ENCODE results near the gene PBX2. TPM values are rescaled to one million over a fixed set of nuclear protein-coding genes. Genes with fewer than 3 reads are reported as not detected.

PBX2 gene
- total RNA-seq, 1 experiment from 2014 or later: 84.0 TPM

DNA sequence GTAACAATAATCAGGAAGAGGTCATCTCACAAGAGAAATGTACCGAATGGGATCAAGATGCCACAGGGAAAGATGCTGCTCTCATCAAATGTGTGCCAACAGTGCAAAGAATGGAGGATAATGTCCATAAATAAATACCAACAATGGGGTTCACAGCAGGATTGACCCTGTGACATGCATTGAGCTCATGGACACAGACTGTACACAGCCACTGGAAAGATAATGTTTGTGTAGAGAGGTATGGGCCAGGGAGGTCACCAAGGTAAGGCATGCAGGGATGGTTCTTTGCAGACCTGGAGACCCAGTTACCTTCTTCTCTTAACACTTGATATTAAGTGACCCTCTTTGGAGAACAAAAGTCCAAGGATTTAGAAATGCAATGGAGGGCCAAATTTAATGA is 15.6 kb downstream of the PBX2 start:
- peak overlapping the region; percentile 97 for H3K4me3 ChIP-seq (ENCODE audit: low read depth, low read length, poor library complexity, severe bottlenecking)
- no peak for DNase-seq (ENCODE audit: low spot score)
- H3K4me1 ChIP-seq (ENCODE audit: insufficient read depth, low read length, poor library complexity, severe bottlenecking): peaks cover 22% of the 10 kb centered on the region
- H3K36me3 ChIP-seq (ENCODE audit: insufficient read depth, low read length, poor library complexity, severe bottlenecking): peaks cover 21% of the 10 kb centered on the region
- peak overlapping the region; percentile 97 for H3K27ac ChIP-seq (ENCODE audit: low read depth, low read length, poor library complexity, severe bottlenecking)
- no peaks in the 10 kb centered on the region for H3K9me3 ChIP-seq (ENCODE audit: low read depth, low read length, poor library complexity, severe bottlenecking)
- intact Hi-C loops (cut with micrococcal nuclease; ENCODE audit: unreplicated experiment): no loop called here
- POLR2A ChIA-PET (ENCODE audit: low non-redundant PET): no interaction called here
- CTCF ChIA-PET: interaction anchor here (0.6 kb wide), 1 partner anchor 370 kb away, joined by 3 read pairs; no protein-coding TSS in a partner anchor
- H3K27me3 ChIP-seq (replicated peaks; ENCODE audit: insufficient read depth, low read depth, low read length, poor library complexity): no peaks in the 10 kb centered on the region
- TF ChIP-seq, protein P1, sequence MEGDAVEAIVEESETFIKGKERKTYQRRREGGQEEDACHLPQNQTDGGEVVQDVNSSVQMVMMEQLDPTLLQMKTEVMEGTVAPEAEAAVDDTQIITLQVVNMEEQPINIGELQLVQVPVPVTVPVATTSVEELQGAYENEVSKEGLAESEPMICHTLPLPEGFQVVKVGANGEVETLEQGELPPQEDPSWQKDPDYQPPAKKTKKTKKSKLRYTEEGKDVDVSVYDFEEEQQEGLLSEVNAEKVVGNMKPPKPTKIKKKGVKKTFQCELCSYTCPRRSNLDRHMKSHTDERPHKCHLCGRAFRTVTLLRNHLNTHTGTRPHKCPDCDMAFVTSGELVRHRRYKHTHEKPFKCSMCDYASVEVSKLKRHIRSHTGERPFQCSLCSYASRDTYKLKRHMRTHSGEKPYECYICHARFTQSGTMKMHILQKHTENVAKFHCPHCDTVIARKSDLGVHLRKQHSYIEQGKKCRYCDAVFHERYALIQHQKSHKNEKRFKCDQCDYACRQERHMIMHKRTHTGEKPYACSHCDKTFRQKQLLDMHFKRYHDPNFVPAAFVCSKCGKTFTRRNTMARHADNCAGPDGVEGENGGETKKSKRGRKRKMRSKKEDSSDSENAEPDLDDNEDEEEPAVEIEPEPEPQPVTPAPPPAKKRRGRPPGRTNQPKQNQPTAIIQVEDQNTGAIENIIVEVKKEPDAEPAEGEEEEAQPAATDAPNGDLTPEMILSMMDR (conservative IDR thresholded peaks at IDR 0.05; ENCODE audit: low read depth, low read length): no peak
- TF ChIP-seq EZH2 (IDR thresholded peaks at IDR 0.05; ENCODE audit: borderline replicate concordance, low read depth, low read length, poor library complexity, severe bottlenecking): no peak
- BruUV-seq (replicated peaks): no TSS peak

DNA sequence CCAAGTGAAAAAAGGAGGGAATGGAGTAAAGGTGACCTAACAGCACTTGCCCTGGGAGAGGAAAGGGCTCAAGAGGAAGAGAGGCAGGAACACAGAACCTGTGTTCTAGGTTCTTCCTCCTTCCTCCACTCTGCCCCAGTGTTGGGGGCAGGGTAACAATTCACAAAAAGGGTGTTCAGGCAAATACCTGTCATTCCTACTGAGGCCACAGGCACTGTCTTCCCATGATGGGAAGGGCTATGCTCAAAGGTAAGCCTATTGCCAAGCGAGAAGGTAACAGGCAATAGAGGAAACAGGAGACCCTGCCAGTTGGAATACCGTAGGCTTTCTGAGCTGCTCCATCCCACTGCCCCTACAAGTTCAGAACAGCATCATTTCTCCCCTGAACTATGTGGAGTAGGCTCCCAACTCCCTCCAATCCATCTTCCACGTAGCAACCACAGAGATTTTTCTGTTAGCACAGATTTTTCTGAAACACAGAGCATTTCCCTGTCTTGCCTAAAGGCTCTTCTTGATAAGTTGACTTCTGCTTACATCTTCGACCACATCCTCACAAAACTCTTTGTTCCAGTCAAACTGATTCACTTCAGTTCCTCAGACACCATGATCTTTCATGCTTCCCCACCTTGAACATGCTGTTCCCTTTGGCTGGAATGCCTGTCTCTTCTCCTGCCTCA is 16.8 kb downstream of the PBX2 start:
- ChIA-PET POLR2A (ENCODE audit: low non-redundant PET) (no interaction called here), CTCF (interaction anchor here (0.6 kb wide), 1 partner anchor 649 kb away, joined by 4 read pairs; no protein-coding TSS in a partner anchor)
- H3K4me1 ChIP-seq (ENCODE audit: insufficient read depth, low read length, poor library complexity, severe bottlenecking): peaks cover 19% of the 10 kb centered on the region
- DNase-seq (ENCODE audit: low spot score): no peak
- BruUV-seq (replicated peaks): no TSS peak
- H3K4me3 ChIP-seq (ENCODE audit: low read depth, low read length, poor library complexity, severe bottlenecking): no peak overlapping the region
- no peak overlapping the region for H3K27ac ChIP-seq (ENCODE audit: low read depth, low read length, poor library complexity, severe bottlenecking)
- peaks cover 29% of the 10 kb centered on the region for H3K36me3 ChIP-seq (ENCODE audit: insufficient read depth, low read length, poor library complexity, severe bottlenecking)
- intact Hi-C loops (cut with micrococcal nuclease; ENCODE audit: unreplicated experiment): no loop called here
- H3K9me3 ChIP-seq (ENCODE audit: low read depth, low read length, poor library complexity, severe bottlenecking): no peaks in the 10 kb centered on the region
- TF ChIP-seq, protein P1 (conservative IDR thresholded peaks at IDR 0.05; ENCODE audit: low read depth, low read length): no peak
- TF ChIP-seq EZH2 (IDR thresholded peaks at IDR 0.05; ENCODE audit: borderline replicate concordance, low read depth, low read length, poor library complexity, severe bottlenecking): no peak
- no peaks in the 10 kb centered on the region for H3K27me3 ChIP-seq (replicated peaks; ENCODE audit: insufficient read depth, low read depth, low read length, poor library complexity)

DNA sequence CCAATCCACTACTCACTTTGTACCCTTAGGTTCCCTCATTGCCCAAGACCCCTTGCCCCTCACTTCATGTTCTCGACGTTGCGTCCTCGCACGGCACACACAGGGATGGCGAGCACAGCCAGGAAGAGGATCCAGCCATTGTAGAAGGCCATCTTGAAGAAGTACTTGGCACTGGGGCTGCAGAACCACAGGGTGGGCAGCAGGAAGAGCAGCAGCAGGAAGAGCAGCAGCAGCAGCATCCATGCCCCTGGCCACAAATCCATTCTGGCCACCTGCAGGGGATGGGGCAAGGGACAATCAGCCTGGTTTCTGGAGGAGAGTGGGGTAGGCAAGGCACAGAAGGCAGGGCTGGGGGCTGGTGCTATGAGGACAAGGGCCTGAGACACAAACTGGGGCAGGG is 18.8 kb downstream of the PBX2 start:
- H3K36me3 ChIP-seq (ENCODE audit: insufficient read depth, low read length, poor library complexity, severe bottlenecking): peaks cover 45% of the 10 kb centered on the region
- H3K27me3 ChIP-seq (replicated peaks; ENCODE audit: insufficient read depth, low read depth, low read length, poor library complexity): no peaks in the 10 kb centered on the region
- peaks cover 7% of the 10 kb centered on the region for H3K4me1 ChIP-seq (ENCODE audit: insufficient read depth, low read length, poor library complexity, severe bottlenecking)
- CTCF ChIA-PET: no interaction called here
- no TSS peak for BruUV-seq (replicated peaks)
- no peak for DNase-seq (ENCODE audit: low spot score)
- H3K27ac ChIP-seq (ENCODE audit: low read depth, low read length, poor library complexity, severe bottlenecking): no peak overlapping the region
- no peak for TF ChIP-seq EZH2 (IDR thresholded peaks at IDR 0.05; ENCODE audit: borderline replicate concordance, low read depth, low read length, poor library complexity, severe bottlenecking)
- TF ChIP-seq, protein P1 (conservative IDR thresholded peaks at IDR 0.05; ENCODE audit: low read depth, low read length): no peak
- POLR2A ChIA-PET (ENCODE audit: low non-redundant PET): interaction anchor here (0.6 kb wide), 1 partner anchor 48 kb away, joined by 3 read pairs; no protein-coding TSS in a partner anchor
- intact Hi-C loops (cut with micrococcal nuclease; ENCODE audit: unreplicated experiment): no loop called here
- H3K4me3 ChIP-seq (ENCODE audit: low read depth, low read length, poor library complexity, severe bottlenecking): no peak overlapping the region
- no peaks in the 10 kb centered on the region for H3K9me3 ChIP-seq (ENCODE audit: low read depth, low read length, poor library complexity, severe bottlenecking)

All from A673 (cell line).